DMS79 (cell line): ENCODE data around the gene RDH5.
"Not testable (repeated sequence)": the region's sequence is repeated elsewhere in the genome, so short reads cannot be mapped to it uniquely, and the experiment has no call there.

ENCODE experiments used
- DNase-seq: peaks from one replicate; lab custom pipeline; 2025; lab: John Stamatoyannopoulos, UW

RDH5 gene

DNA sequence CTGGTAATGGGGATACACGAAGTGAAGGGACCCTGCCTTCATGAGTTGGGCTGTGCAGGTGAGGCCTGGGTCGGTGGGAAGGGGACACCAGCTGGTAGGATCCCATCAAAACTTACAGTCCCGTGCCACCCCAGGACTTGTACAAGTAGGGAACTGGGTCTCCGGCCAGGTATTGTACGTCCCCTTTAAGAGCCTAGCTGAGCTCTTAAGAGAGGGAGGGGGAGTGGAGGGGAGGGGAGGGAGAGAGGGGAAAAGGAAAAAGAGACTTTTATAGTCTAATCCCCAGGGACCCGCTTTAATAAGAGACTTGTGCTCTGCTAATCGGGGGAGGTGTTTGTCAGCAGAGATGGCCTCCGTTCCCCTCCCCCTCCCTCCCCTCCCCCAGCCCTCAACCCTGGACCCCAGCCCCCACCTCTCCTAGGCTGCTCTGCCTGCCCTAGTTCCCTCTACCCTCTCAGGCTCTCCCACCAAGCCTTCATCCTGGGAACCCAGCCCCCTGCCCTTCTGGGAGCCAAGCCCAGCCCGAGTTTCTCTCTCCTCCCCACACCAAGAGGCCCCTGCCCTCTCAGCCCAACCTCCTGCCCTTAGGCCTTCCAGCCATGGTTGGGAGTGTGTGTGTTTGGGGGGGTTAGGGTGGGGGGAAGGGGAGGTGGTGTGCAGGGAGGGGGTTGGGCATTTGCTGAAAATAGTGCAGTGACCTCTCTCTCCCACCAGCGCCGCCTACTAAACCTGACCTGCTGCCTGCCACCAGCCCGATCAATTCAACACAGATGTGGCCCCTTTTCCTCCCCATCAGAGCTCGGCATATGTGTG, 25.4 kb downstream of the RDH5 start:
- DNase-seq: no peak

DNA sequence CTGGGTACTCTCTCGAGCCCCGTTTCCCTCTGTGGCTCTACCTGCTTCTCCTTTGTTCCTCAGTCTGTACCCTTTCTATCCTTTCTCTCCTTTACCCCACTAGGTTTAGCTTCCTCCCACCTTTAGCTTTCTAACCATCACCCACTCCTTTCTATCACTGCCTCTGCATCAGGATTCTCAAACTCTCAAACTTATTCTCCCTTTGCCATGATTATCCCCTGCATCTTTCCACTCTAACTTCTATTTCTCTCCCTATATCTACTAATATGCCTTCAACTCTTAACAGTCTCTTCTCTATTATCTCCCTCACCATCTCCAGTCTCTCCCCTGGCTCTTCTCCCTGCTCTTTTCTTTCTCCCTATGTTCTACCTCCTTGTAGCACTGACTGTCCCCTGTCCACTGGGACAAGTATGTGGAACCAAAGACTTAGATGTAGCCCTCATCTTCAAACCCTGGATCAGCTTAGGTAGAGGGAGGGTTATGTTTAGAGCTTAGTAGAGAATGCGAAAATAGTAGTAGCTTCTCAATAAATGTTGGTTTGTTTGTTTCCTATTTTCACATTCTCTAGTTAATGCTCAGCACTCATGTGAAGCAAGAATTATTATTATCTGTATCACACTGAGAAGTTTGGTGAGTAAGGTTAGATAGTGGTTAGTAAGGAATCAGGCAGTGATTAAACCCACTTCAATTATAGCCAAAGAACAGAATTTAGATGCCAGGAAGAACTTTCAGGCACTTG, 26.1 kb downstream of the RDH5 start:
- no peak for DNase-seq

DNA sequence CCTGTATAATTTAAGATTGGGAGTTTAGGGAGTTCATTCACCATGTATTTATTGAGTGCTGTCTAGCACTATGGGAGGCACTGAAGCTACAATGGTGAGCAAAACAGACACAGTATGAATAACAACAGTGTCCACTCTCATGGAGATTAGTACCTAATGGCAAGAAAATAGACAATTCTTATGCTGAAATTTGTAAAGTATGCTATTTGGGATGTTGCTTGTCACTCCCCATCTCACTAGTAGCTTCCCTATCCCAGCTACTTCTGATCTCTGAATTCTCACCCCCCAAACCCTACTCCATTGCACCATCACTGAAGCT, 26.7 kb downstream of the RDH5 start:
- DNase-seq: no peak

DNA sequence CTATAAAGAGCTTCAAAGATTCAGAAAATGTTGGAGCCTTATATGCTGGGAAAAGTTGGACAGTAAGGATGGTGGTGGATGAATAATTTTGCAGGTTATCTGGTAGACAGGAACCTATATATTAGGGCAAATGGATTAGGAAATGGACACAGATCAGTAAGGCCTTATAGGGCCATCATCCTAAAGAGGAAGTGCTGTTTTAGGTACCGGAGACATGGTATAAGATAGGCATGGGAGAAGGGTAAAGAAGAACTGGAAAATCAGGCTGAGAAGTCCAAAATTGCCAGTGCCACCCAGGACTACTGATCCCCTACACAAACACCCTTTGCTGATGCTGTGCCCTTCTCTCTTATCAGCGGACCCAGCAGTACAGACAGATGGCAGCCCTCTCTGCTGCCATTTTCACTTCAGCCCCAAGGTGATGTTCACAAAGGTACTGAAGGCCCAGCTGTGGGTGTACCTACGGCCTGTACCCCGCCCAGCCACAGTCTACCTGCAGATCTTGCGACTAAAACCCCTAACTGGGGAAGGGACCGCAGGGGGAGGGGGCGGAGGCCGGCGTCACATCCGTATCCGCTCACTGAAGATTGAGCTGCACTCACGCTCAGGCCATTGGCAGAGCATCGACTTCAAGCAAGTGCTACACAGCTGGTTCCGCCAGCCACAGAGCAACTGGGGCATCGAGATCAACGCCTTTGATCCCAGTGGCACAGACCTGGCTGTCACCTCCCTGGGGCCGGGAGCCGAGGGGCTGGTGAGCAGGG, 28.2 kb downstream of the RDH5 start:
- DNase-seq: no peak

DNA sequence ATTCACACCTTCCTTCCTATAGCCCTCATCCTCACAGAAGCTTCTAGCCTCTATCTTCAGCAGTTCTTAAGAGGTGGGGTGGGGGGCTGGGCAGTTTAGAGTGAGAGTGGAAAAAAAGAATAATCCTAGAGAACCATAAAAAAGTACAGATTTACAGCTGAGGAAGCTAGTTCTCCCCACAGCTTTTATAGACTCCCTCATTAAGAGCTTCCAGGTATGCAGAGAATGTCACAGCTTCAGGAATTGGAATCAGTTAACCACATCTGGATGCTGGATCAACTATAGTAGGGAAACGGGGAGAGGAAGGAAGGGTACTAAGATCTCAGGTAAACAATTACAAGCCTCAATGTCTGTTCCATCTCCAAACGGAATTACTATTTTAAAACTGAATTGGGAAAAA, 35.1 kb downstream of the RDH5 start:
- no peak for DNase-seq

DNA sequence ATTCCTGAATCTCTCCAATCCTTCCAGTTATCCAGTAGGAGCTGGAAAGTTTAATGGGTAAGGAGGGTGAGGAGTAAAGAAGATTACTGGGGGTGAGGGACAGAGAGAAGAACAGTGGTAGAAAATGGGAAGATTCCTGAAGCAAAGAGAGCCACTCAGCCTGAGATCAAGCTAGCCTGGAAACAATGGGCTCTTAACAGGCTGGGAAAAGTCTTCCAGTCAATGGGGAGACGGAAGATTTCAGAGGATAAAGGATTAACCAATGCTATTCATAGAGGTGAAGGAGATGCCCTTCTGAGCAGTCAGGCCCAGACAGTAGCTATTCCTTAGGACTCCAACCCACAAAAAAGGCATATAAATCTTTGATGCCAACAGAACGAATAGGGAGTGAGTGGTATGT, 37.5 kb downstream of the RDH5 start:
- DNase-seq: no peak

DNA sequence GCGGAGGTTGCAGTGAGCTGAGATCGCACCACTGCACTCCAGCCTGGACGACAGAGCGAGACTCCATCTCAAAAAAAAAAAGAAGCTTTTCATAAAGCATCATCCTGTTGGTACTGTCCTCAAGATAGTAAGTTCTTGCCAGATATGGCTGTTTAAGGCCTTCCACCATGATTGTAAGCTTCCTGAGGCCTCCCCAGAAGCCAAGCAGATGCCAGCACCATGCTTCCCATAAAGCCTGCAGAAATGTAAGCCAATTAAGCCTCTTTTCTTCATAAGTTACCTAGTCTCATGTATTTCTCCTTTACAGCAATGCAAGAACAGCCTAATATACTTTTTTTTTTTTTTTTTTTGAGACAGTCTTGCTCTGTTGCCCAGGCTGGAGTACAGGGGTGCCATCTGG, 38.4 kb downstream of the RDH5 start:
- DNase-seq: not testable (repeated sequence)

DNA sequence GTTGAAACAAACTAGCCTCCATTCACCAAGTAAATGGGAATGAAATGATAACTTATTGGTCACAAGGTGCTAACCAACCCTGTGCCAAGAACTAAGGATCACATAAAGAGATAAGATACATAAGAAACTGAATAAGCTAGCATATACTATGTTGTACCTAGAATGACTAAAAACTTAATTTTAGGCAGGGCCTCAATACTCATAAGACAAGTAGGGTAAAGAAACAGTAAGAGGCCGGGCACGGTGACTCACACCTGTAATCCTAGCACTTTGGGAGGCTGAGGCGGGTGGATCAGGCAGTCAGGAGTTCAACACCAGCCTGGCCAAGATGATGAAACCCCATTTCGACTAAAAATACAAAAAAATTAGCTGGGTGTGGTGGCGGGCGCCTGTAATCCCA, 40.5 kb downstream of the RDH5 start:
- DNase-seq: no peak

DNA sequence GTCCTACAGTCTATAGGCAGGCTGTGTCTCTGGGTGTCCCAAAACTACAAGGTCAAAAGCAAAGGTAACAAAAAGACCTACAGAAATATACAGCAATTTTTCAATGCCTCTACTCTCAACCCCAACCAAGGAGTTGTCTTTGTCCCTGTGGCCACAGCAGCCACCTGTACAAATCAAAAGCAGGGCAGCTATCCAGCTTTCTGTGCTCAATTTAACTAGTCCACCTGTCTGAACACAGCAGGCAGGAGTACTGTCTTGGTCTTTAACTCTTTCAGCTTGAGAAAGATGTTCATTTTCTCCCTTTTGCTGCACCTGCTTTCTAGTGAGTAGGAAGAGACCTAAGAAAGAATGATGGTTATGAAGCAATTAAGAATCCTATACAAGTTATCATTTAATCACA, 42.5 kb downstream of the RDH5 start:
- DNase-seq: no peak

DNA sequence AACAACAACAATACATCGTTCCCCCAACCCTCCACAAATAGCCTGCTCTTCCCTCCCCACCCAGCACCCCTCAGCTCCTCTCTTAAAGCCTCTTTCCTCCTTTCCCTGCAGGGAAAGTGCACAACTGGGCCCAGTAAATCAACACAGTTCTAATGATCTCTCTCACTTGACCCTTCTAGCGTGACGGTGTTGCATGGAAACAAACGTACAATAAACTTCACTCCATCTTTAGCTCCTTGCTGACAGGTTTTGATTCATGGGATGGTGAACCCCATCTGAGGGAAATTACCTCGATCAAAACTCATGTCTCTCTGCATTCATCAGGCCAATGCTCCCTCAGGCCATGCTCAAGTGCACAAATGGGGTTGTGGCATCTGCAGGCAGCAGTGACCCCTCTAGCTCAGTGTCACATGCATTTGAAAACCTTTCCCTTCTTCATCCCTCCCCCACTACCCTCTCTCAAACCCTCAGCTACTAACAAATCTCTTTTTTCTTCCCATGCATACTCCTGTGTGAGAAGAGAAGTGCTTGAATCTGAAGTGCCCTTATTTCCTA, 45.6 kb downstream of the RDH5 start:
- no peak for DNase-seq

DNA sequence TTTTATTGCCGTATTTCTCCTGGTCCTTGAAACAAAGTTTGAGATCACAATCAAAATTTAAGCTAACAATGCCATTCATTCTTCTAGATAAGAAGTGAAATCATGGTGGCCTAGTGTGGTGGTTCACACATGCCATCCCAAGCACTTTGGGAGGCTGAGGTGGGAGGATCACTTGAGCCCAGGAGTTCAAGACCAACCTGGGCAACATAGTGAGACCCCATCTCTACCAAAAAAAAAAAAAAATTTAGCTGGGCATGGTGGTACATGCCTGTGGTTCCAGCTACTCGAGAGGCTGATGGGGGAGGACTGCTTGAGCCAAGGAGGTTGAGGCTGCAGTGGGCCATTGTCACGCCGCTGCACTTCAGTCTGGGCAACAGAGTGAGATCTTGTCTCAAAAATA, 47.0 kb downstream of the RDH5 start:
- no peak for DNase-seq

DNA sequence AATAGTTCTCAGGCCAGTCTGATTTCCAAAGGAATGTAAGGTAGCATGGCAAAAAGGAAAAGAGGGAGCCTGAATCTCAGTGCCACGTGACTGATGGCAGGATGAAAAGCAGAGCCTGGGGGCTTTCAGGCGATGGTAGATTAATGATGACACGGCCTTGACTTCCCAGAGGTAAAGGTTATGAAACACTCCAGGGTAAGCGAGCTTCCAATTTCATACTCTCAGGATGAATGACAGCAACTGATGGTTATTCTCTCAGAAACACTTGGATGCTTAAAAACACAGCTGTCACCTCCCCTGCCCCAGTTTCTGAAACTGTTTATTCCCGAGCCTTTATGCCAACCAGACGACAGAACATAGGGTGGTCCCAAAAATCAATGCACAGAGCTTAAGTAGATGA, 51.5 kb downstream of the RDH5 start:
- DNase-seq: no peak
